Testis (tissue), 3 donors: ENCODE measurements around the gene AGXT2. TPM values are rescaled to one million over a fixed set of nuclear protein-coding genes. Genes with fewer than 3 reads are reported as not detected.

Source experiments
- DNase-seq: peaks from one replicate; pipeline ENCODE4 v3.0.0-alpha.2; 2019
- H3K27ac ChIP-seq, 2 donors: fragments of 200-600 bp; sonication (generic); one replicate each; pipeline ENCODE4 v1.5.1; 2019
- H3K27me3 ChIP-seq: fragments of 200-600 bp; sonication (generic); one replicate; pipeline ENCODE4 v1.5.1; 2019
- H3K36me3 ChIP-seq: fragments of 200-600 bp; sonication (generic); one replicate; pipeline ENCODE4 v1.5.1; 2017; ENCODE audit warnings: low read depth; ENCODE audit errors: missing control alignments
- H3K4me1 ChIP-seq: fragments of 200-600 bp; sonication (generic); one replicate; pipeline ENCODE4 v1.5.1; 2019
- H3K4me3 ChIP-seq, 2 donors: fragments of 200-600 bp; sonication (generic); one replicate each; pipeline ENCODE4 v1.5.1; 2017 to 2019
- H3K9me3 ChIP-seq: fragments of 200-600 bp; sonication (generic); one replicate; pipeline ENCODE4 v1.5.1; 2017
- CTCF ChIP-seq, 3 experiments: fragments of 450-650 bp in 2 of 3; fragments of 200-600 bp in 1 of 3; sonication (generic) in 1 of 3; IDR thresholded peaks; one replicate each; pipeline ENCODE4 v1.5.1; 2016 to 2019; ENCODE audit warnings: antibody characterized with exemption in 3 of 3, mild to moderate bottlenecking in 2 of 3, moderate library complexity in 1 of 3
- POLR2A ChIP-seq: fragments of 450-650 bp; IDR thresholded peaks from one replicate; pipeline ENCODE4 v1.6.1; 2017; ENCODE audit warnings: antibody characterized with exemption, mild to moderate bottlenecking, moderate library complexity
- WGBS, 2 donors: methylation state at CpG; one replicate each; pipeline ENCODE4 v1.1.5; 2018; 5-methylcytosine and 5-hydroxymethylcytosine counted together
- intact Hi-C: fragments of 100-400 bp; cut with DNase I; formaldehyde crosslinking; loops from one replicate; pipeline ENCODE4 v1.15.1; 2023; ENCODE audit warnings: low total_unique reads
- polyA plus RNA-seq: library from polyadenylated mRNA; stranded (reverse); fragments of 350-450 nt; fragmentation: Illumina TruSeq; extraction: RNeasy Lipid Tissue Mini Kit (QIAGEN cat#74804); gene quantifications from one replicate; pipeline ENCODE4 v1.2.3, GENCODE V29; 2014; ENCODE audit warnings: low read depth, low replicate concordance; ENCODE audit not compliant: insufficient read depth
- total RNA-seq, 2 donors: library from RNA; depleted of rRNA; stranded (reverse); fragments of >200 nt; gene quantifications; one replicate each; pipeline ENCODE4 v1.2.3, GENCODE V29; 2016

The AGXT2 gene
- total and polyA plus RNA-seq, 3 donors from 2014 or later: 0.25 TPM; not detected in 2

GRCh38 chr5:35015063-35015462 lies 32.7 kb downstream of the AGXT2 start:
- TF ChIP-seq POLR2A: no peak
- TF ChIP-seq CTCF (IDR thresholded peaks at IDR 0.05): no peak
- H3K27ac ChIP-seq: no peak overlapping the region
- H3K36me3 ChIP-seq: no peaks in the 10 kb centered on the region
- H3K27me3 ChIP-seq: no peaks in the 10 kb centered on the region
- intact Hi-C loops: no loop called here
- no peaks in the 10 kb centered on the region for H3K4me1 ChIP-seq
- no peak overlapping the region for H3K4me3 ChIP-seq
- no peak for DNase-seq
- 84 to 93% methylated on average over 4 of the region's 4 CpGs for WGBS, 2 donors
- H3K9me3 ChIP-seq: no peaks in the 10 kb centered on the region

DNA sequence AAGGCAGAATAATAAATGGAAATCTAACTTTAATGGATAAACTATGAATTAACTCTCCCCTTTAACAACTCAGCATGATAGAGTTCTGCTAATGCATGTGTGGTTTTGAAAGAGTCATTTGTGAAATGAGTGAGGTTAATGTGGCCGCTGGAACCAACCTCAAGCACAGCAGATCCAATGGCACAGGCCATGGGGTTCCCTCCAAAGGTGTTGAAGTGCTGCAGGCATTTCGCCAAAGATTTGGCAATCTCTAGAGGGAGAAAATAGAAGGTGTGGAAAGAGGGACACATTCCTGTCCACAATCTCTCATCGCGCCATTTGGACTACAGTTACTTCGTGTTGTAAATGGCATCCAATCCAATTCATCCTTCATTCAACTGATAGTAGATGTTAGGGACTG lies 35.0 kb downstream of the AGXT2 start:
- no peaks in the 10 kb centered on the region for H3K9me3 ChIP-seq
- H3K4me3 ChIP-seq: no peak overlapping the region
- H3K4me1 ChIP-seq: no peaks in the 10 kb centered on the region
- H3K27me3 ChIP-seq: no peaks in the 10 kb centered on the region
- no peak for DNase-seq
- WGBS, 2 donors: 91 to 93% methylated on average over 5 of the region's 5 CpGs
- TF ChIP-seq POLR2A (no peak), CTCF (IDR thresholded peaks at IDR 0.05) (no peak)
- no peaks in the 10 kb centered on the region for H3K36me3 ChIP-seq
- intact Hi-C loops: no loop called here
- H3K27ac ChIP-seq: no peak overlapping the region

DNA sequence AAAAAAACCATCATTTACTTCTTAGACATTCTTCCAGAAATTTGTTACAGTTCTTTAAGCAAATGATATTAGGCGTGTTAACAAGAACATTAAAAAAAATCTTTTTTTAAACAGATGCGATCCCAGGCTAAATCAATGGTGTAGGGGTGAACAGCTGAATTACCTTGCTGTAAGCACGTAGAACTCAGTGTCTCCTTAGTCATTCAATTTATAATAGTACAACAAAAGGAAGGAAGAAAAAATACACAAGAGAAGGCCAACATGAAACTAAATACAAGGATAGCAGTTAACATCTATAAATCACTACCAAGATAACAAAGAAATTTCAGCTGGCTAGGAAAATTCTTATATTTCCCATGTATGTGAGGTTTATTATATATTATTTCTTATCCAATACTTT lies 35.4 kb downstream of the AGXT2 start:
- DNase-seq: no peak

GRCh38 chr5:35010676-35011075 lies 37.1 kb downstream of the AGXT2 start:
- intact Hi-C loops: no loop called here
- Histone ChIP-seq H3K36me3 (no peaks in the 10 kb centered on the region), H3K4me1 (no peaks in the 10 kb centered on the region), H3K27me3 (no peaks in the 10 kb centered on the region), H3K4me3 (no peak overlapping the region), H3K27ac (no peak overlapping the region), H3K9me3 (no peaks in the 10 kb centered on the region)
- no peak for DNase-seq
- no peak for TF ChIP-seq POLR2A
- no peak for TF ChIP-seq CTCF (IDR thresholded peaks at IDR 0.05)

More for the DNA sequence above, 35.4 kb downstream of the AGXT2 start:
- TF ChIP-seq CTCF (IDR thresholded peaks at IDR 0.05): no peak
- TF ChIP-seq POLR2A: no peak
- H3K4me1 ChIP-seq: no peaks in the 10 kb centered on the region
- H3K27me3 ChIP-seq: no peaks in the 10 kb centered on the region
- no peaks in the 10 kb centered on the region for H3K36me3 ChIP-seq
- intact Hi-C loops: no loop called here
- H3K4me3 ChIP-seq: no peak overlapping the region
- 70 to 72% methylated on average over 3 of the region's 3 CpGs for WGBS, 2 donors
- H3K9me3 ChIP-seq: no peaks in the 10 kb centered on the region
- no peak overlapping the region for H3K27ac ChIP-seq

- H3K27ac ChIP-seq: no peak overlapping the region
- TF ChIP-seq POLR2A: no peak
- TF ChIP-seq CTCF (IDR thresholded peaks at IDR 0.05): no peak
- H3K4me1 ChIP-seq: no peaks in the 10 kb centered on the region
- 88 to 91% methylated on average over 3 of the region's 3 CpGs for WGBS, 2 donors
- H3K4me3 ChIP-seq: no peak overlapping the region
- H3K9me3 ChIP-seq: no peaks in the 10 kb centered on the region
- H3K36me3 ChIP-seq: no peaks in the 10 kb centered on the region
- intact Hi-C loops: no loop called here
- DNase-seq: no peak
- no peaks in the 10 kb centered on the region for H3K27me3 ChIP-seq
Measured at GRCh38 chr5:35009657-35010056, 38.1 kb downstream of the AGXT2 start.
